Measurements from ENCODE around the gene TWF2.

The TWF2 gene

DNA sequence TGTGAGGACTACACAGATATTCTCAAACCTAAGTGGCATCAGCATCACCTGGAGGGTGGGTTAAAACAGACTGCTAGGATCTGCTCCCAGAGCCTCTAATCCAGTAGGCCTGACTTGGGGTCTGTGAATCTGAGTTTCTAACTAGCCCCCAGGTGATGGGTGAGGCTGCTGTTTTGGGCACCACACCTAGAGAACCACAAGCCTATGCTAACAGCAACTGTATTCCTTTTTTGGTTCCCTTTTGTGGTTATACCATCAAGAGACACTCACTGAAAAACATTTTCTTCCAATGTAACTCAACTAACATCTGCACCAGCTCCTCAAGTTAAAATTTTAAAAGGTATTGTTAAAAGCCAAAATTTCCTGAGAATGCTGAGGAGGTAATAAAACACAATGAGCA, 23.5 kb upstream of the TWF2 start:
- peaks cover 38% of the 10 kb centered on the region for H3K36me3 ChIP-seq (ENCODE audit: control insufficient read depth, insufficient read depth, low read length)
- H3K27me3 ChIP-seq (replicated peaks; ENCODE audit: control insufficient read depth, insufficient read depth, low read length): no peaks in the 10 kb centered on the region
- TF ChIP-seq CTCF (IDR thresholded peaks at IDR 0.05; ENCODE audit: insufficient read depth, low read length, poor library complexity, severe bottlenecking): no peak
- no peak for DNase-seq (ENCODE audit: extremely low read depth, insufficient read length)
- H3K4me3 ChIP-seq (replicated peaks; ENCODE audit: low read depth, low read length): no peak overlapping the region

DNA sequence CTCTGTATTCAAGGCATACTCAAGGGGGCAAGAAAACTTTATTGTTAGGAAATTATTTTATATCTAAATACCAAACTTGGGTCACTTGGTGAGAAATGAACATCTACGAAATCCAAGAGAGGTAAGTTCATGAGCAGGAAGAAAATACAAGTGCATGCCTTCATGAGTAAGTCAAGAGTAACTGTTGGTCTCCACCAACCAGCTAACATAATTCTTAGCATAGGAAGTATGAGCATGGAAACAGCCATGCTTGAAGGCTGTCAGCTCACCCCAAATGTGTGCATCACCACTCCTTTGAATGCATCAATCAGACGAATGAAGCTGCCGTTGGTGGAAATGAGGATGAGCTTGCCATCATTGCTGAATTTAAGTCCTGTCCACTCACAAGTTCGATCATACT, 20.5 kb upstream of the TWF2 start:
- DNase-seq (ENCODE audit: extremely low read depth, insufficient read length): no peak
- TF ChIP-seq CTCF (IDR thresholded peaks at IDR 0.05; ENCODE audit: insufficient read depth, low read length, poor library complexity, severe bottlenecking): no peak
- Histone ChIP-seq H3K27me3 (replicated peaks; ENCODE audit: control insufficient read depth, insufficient read depth, low read length) (no peaks in the 10 kb centered on the region), H3K4me3 (replicated peaks; ENCODE audit: low read depth, low read length) (no peak overlapping the region), H3K36me3 (ENCODE audit: control insufficient read depth, insufficient read depth, low read length) (peaks cover 43% of the 10 kb centered on the region)

- no peak for TF ChIP-seq CTCF (IDR thresholded peaks at IDR 0.05; ENCODE audit: insufficient read depth, low read length, poor library complexity, severe bottlenecking)
- no peaks in the 10 kb centered on the region for H3K27me3 ChIP-seq (replicated peaks; ENCODE audit: control insufficient read depth, insufficient read depth, low read length)
- DNase-seq (ENCODE audit: extremely low read depth, insufficient read length): no peak
- no peak overlapping the region for H3K4me3 ChIP-seq (replicated peaks; ENCODE audit: low read depth, low read length)
- peaks cover 43% of the 10 kb centered on the region for H3K36me3 ChIP-seq (ENCODE audit: control insufficient read depth, insufficient read depth, low read length)
These were observed 20.1 kb upstream of the TWF2 start for GRCh38 chr3:52259035-52259434.

- Histone ChIP-seq H3K27me3 (replicated peaks; ENCODE audit: control insufficient read depth, insufficient read depth, low read length) (no peaks in the 10 kb centered on the region), H3K36me3 (ENCODE audit: control insufficient read depth, insufficient read depth, low read length) (peaks cover 41% of the 10 kb centered on the region), H3K4me3 (replicated peaks; ENCODE audit: low read depth, low read length) (no peak overlapping the region)
- TF ChIP-seq CTCF (IDR thresholded peaks at IDR 0.05; ENCODE audit: insufficient read depth, low read length, poor library complexity, severe bottlenecking): no peak
- no peak for DNase-seq (ENCODE audit: extremely low read depth, insufficient read length)
These were observed 19.0 kb upstream of the TWF2 start for GRCh38 chr3:52257911-52258310.

DNA sequence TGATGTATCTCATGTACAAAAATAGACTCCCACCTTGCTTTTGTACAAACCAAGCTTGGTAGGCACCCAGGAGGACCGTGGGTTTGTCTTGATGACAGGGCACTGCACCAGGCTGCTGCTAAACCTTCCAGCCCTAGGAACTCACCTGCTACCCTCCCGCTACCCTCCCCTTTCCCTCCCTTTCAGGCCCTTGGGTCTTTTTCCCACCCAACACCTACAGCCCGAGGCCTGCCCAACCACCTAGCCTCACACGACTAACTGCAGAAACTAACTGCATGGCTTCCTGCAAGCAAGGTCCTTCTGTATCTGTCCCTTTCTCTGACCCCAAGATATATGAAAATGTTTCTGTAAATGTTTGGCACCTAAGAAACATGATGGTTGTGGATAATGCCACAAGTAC, 17.7 kb upstream of the TWF2 start:
- peaks cover 35% of the 10 kb centered on the region for H3K36me3 ChIP-seq (ENCODE audit: control insufficient read depth, insufficient read depth, low read length)
- DNase-seq (ENCODE audit: extremely low read depth, insufficient read length): no peak
- no peaks in the 10 kb centered on the region for H3K27me3 ChIP-seq (replicated peaks; ENCODE audit: control insufficient read depth, insufficient read depth, low read length)
- no peak overlapping the region for H3K4me3 ChIP-seq (replicated peaks; ENCODE audit: low read depth, low read length)
- TF ChIP-seq CTCF (IDR thresholded peaks at IDR 0.05; ENCODE audit: insufficient read depth, low read length, poor library complexity, severe bottlenecking): no peak

- DNase-seq (ENCODE audit: extremely low read depth, insufficient read length): no peak
- H3K27me3 ChIP-seq (replicated peaks; ENCODE audit: control insufficient read depth, insufficient read depth, low read length): no peaks in the 10 kb centered on the region
- H3K4me3 ChIP-seq (replicated peaks; ENCODE audit: low read depth, low read length): no peak overlapping the region
- peaks cover 35% of the 10 kb centered on the region for H3K36me3 ChIP-seq (ENCODE audit: control insufficient read depth, insufficient read depth, low read length)
- TF ChIP-seq CTCF (IDR thresholded peaks at IDR 0.05; ENCODE audit: insufficient read depth, low read length, poor library complexity, severe bottlenecking): no peak
These were observed 17.2 kb upstream of the TWF2 start for GRCh38 chr3:52256159-52256558.
